Adrenal gland (tissue), 12 donors: ENCODE results near the gene LRP8. TPM values are rescaled to one million over a fixed set of nuclear protein-coding genes. Genes with fewer than 3 reads are reported as not detected.

ENCODE experiments used
- DNase-seq, 7 donors: peaks; one replicate each; pipeline ENCODE4 v3.0.0-alpha.2; 2019 to 2020
- H3K27ac ChIP-seq, 5 donors: fragments of 200-600 bp; sonication (generic) in 4 of 5; 1 replicate in 3 of 5; 2 replicates in 2 of 5; pipeline versions ENCODE4 v1.5.1 to v1.8.0; 2016 to 2020; ENCODE audit warnings: mild to moderate bottlenecking in 1 of 5
- H3K27me3 ChIP-seq: fragments of 200-600 bp; 2 replicates; pipeline ENCODE4 v1.8.0; 2021
- H3K36me3 ChIP-seq, 2 donors: fragments of 200-600 bp; replicated peaks in 1 of 2; 1 replicate in 1 of 2; 2 replicates in 1 of 2; pipeline versions ENCODE4 v1.5.1 to v1.8.0; 2018 to 2022
- H3K4me1 ChIP-seq, 2 donors: fragments of 200-600 bp; replicated peaks in 1 of 2; 1 replicate in 1 of 2; 2 replicates in 1 of 2; pipeline versions ENCODE4 v1.5.1 to v1.8.0; 2018 to 2021
- H3K4me3 ChIP-seq, 4 donors: fragments of 200-600 bp; sonication (generic) in 3 of 4; one replicate each; pipeline ENCODE4 v1.5.1; 2016 to 2018
- H3K9me3 ChIP-seq, 3 donors: fragments of 200-600 bp; sonication (generic) in 1 of 3; replicated peaks in 1 of 3; 1 replicate in 2 of 3; 2 replicates in 1 of 3; pipeline versions ENCODE4 v1.5.1 to v1.8.0; 2016 to 2021
- POLR2A ChIP-seq, 2 donors: fragments of 450-650 bp; IDR thresholded peaks; one replicate each; pipeline ENCODE4 v1.6.1; 2017; ENCODE audit warnings: antibody characterized with exemption in 2 of 2, mild to moderate bottlenecking in 2 of 2, moderate library complexity in 1 of 2
- WGBS, 4 donors: extraction: QIAGEN DNeasy Blood & Tissue Kit in 2 of 4; methylation state at CpG; one replicate each; pipeline versions ENCODE4 v1.1.5 to v1.1.7; 2013 to 2017; 5-methylcytosine and 5-hydroxymethylcytosine counted together
- intact Hi-C, 2 donors: fragments of 100-400 bp; cut with DNase I; formaldehyde crosslinking; loops; one replicate each; pipeline versions ENCODE4 v1.14.1 to v1.15.0; 2022 to 2023
- polyA plus RNA-seq, 3 donors: library from polyadenylated mRNA; stranded (reverse); fragments of 200-250 nt in 2 of 3; fragments of 350-450 nt in 1 of 3; fragmentation: Illumina TruSeq in 1 of 3; extraction: RNeasy Lipid Tissue Mini Kit (QIAGEN cat#74804) in 1 of 3; gene quantifications; one replicate each; pipeline ENCODE4 v1.2.3, GENCODE V29; 2013 to 2014
- total RNA-seq, 9 donors: library from RNA; depleted of rRNA in 4 of 9; stranded (reverse); fragments of >200 nt in 4 of 9; fragments of 120-200 nt in 1 of 9; fragmentation: NEBNext Ultra II Directional in 1 of 9; extraction: Animal tissue kit (Norgen Biotek cat#: 25700) in 1 of 9; gene quantifications; one replicate each; pipeline versions ENCODE4 v1.1.0 to v1.2.4, GENCODE V29; 2013 to 2023
- TF ChIP-seq, protein P1 (sequence below), 6 experiments: fragments of 450-650 bp in 4 of 6; fragments of 200-600 bp in 2 of 6; sonication (generic) in 1 of 6; IDR thresholded peaks; 1 replicate in 5 of 6; 2 replicates in 1 of 6; pipeline versions ENCODE4 v1.5.1 to v1.8.0; 2016 to 2021; ENCODE audit warnings: antibody characterized with exemption in 6 of 6, mild to moderate bottlenecking in 2 of 6, moderate library complexity in 1 of 6
- donor health status: healthy with polysubstance abuse.
- donor health status: Bipolar disorder and iron deficiency.
- donor health status: DM: yes; HTN: yes; CAD: no.
- donor health status: DM: no; HTN: no; CAD: no.
- donor health status: DM: no; HTN: no; CAD: no.
- donor health status: DM: yes; HTN: yes; CAD: no.

The LRP8 gene
- total and polyA plus RNA-seq, 12 donors, result 0.64 to 7.6 (median 2.7) TPM

DNA sequence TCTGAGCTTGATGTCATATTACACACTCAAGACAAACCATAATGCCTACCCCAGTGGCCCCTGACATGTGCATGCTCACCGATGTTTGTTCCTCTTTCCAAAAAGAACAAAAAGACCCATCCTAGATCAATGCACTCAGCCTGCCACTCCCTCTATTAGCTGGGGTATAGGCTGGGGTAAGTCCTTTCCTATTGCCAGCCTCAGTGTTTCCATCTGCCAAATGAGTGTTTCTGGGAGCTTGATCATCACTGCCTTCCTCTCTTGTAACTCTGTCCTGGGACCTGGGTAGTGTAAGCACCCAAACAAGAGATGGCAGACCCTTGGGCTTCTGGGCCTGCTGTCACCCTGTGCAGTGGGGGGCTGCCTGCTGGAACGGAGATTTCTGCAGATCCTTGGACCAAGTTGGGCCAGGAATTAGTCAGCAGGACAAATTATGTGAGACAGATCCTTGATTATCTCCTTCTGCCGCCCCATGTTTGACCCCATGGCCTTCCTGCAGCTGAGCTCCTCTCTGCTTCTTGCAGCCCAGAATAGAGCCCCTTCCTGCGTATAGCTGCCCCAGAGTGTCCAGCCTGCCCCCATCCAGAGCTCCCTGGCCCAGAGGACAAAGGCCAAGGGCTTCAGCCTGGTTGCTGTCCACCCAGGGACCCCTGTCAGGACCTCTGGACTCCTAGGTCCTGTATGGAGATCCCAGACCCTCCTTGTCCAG lies 31.5 kb upstream of the LRP8 start:
- H3K9me3 ChIP-seq, result peaks cover 0 to 16% (median 5%) of the 10 kb centered on the region in 3 donors
- intact Hi-C loops, result no loop called here
- TF ChIP-seq, protein P1, sequence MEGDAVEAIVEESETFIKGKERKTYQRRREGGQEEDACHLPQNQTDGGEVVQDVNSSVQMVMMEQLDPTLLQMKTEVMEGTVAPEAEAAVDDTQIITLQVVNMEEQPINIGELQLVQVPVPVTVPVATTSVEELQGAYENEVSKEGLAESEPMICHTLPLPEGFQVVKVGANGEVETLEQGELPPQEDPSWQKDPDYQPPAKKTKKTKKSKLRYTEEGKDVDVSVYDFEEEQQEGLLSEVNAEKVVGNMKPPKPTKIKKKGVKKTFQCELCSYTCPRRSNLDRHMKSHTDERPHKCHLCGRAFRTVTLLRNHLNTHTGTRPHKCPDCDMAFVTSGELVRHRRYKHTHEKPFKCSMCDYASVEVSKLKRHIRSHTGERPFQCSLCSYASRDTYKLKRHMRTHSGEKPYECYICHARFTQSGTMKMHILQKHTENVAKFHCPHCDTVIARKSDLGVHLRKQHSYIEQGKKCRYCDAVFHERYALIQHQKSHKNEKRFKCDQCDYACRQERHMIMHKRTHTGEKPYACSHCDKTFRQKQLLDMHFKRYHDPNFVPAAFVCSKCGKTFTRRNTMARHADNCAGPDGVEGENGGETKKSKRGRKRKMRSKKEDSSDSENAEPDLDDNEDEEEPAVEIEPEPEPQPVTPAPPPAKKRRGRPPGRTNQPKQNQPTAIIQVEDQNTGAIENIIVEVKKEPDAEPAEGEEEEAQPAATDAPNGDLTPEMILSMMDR (IDR thresholded peaks at IDR 0.05), result no peak
- TF ChIP-seq POLR2A (IDR thresholded peaks at IDR 0.05), result no peak
- DNase-seq, result peak in 2 of 7 donors; percentile 3 to 18
- WGBS, 4 donors, result 73 to 85% (median 76%) methylated on average over 4 of the region's 4 CpGs
- H3K27me3 ChIP-seq, result no peaks in the 10 kb centered on the region
- no peaks in the 10 kb centered on the region for H3K4me1 ChIP-seq
- no peak overlapping the region for H3K4me3 ChIP-seq
- no peaks in the 10 kb centered on the region for H3K36me3 ChIP-seq
- no peak overlapping the region for H3K27ac ChIP-seq

DNA sequence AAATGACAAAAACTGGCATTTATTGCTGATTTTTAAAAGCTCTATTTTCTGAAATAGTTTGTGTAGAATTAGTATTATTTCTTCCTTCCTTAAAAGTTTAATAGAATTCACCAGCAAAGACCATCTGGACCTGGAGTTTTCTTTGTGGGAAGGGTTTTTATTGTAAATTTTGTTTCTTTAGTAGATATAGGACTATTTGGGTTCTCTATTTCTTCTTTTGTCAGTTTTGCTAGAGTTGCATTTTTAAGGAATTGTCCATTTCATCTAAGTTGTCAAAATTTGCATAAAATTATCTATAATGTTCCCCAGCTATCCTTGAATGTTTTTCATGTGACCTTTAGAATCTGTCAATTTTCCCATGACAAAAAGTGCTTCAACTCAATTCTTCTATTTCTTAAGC lies 28.8 kb upstream of the LRP8 start:
- intact Hi-C loops, result no loop called here
- Histone ChIP-seq H3K4me3 (no peak overlapping the region), H3K27ac (no peak overlapping the region), H3K27me3 (no peaks in the 10 kb centered on the region), H3K36me3 (no peaks in the 10 kb centered on the region), H3K4me1 (no peaks in the 10 kb centered on the region), H3K9me3 (peaks cover 0 to 16% (median 5%) of the 10 kb centered on the region in 3 donors)
- TF ChIP-seq, protein P1 (IDR thresholded peaks at IDR 0.05), result no peak
- TF ChIP-seq POLR2A (IDR thresholded peaks at IDR 0.05), result no peak
- no peak for DNase-seq

DNA sequence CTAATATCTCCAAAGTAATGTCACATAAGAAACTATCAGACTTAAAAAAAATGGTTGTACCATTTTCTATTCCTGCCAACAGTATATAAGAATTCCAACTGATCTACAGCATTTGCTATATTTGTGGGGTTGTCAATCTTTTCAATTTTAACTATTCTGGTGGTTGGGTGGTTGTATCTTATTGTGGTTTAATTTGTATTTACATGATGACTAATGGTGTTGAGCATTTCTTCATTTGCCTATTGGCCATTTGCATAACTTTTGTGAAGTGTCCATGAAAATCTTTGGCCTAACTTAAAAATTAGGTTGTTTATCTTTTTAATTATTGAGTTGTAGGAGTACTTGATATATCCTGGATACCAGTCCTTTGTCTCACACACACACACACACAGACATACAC lies 26.2 kb upstream of the LRP8 start:
- no peak for DNase-seq
- intact Hi-C loops, result no loop called here
- no peak overlapping the region for H3K4me3 ChIP-seq
- H3K9me3 ChIP-seq, result peaks cover 0 to 16% (median 5%) of the 10 kb centered on the region in 3 donors
- H3K27ac ChIP-seq, result no peak overlapping the region
- H3K4me1 ChIP-seq, result no peaks in the 10 kb centered on the region
- no peaks in the 10 kb centered on the region for H3K36me3 ChIP-seq
- H3K27me3 ChIP-seq, result no peaks in the 10 kb centered on the region
- TF ChIP-seq POLR2A (IDR thresholded peaks at IDR 0.05), result no peak
- TF ChIP-seq, protein P1 (IDR thresholded peaks at IDR 0.05), result no peak

DNA sequence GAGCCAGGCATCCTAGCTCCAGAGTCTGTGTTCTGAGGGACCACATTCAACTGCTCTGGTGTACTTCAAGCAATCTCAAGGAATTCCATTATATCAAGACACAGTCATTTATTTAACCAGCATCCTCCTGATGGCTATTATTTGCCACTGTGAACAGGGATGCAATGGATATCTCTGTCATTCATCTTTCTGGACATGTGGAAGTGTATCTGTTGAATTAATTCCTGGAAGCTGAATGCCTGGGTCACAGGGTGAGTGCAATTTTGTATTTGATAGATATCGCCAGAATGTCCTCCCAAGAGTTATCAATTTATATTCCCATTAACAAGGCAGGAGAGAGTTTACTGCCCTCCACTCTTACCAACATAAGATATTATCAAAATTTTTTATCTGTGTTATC lies 24.7 kb upstream of the LRP8 start:
- H3K4me3 ChIP-seq, result no peak overlapping the region
- H3K36me3 ChIP-seq, result no peaks in the 10 kb centered on the region
- TF ChIP-seq, protein P1 (IDR thresholded peaks at IDR 0.05), result no peak
- TF ChIP-seq POLR2A (IDR thresholded peaks at IDR 0.05), result no peak
- intact Hi-C loops, result no loop called here
- H3K9me3 ChIP-seq, result peaks cover 0 to 7% (median 5%) of the 10 kb centered on the region in 3 donors
- no peaks in the 10 kb centered on the region for H3K27me3 ChIP-seq
- WGBS, 4 donors, result 69 to 83% (median 71%) methylated on average over 1 of the region's 1 CpG
- no peaks in the 10 kb centered on the region for H3K4me1 ChIP-seq
- DNase-seq, result no peak
- no peak overlapping the region for H3K27ac ChIP-seq
